CD14-positive monocyte (primary cell): ENCODE results near the gene EAPP. TPM values are rescaled to one million over a fixed set of nuclear protein-coding genes. Genes with fewer than 3 reads are reported as not detected.

Source experiments
- DNase-seq, 3 donors: peaks; one replicate each; pipeline ENCODE4 v3.0.0-alpha.2; 2011 to 2022
- H2AFZ ChIP-seq: 2 replicates; pipeline ENCODE4 v1.6.0; 2012; ENCODE audit warnings: mild to moderate bottlenecking, low read depth, low read length, inconsistent platforms; ENCODE audit not compliant: insufficient read depth, poor library complexity, severe bottlenecking
- H3K27ac ChIP-seq, 2 donors: 1 replicate in 1 of 2; 2 replicates in 1 of 2; pipeline ENCODE4 v1.5.1; 2012 to 2013; ENCODE audit warnings: low read length in 2 of 2, control low read depth in 1 of 2, inconsistent platforms in 1 of 2, low read depth in 1 of 2, mild to moderate bottlenecking in 1 of 2
- H3K27me3 ChIP-seq, 2 donors: one replicate each; pipeline versions ENCODE4 v1.6.0 to v1.6.1; 2011 to 2013; ENCODE audit warnings: low read length in 2 of 2; ENCODE audit not compliant: control insufficient read depth in 2 of 2, insufficient read depth in 2 of 2
- H3K36me3 ChIP-seq, 2 donors: replicated peaks in 1 of 2; 1 replicate in 1 of 2; 2 replicates in 1 of 2; pipeline versions ENCODE4 v1.5.1 to v1.6.1; 2012 to 2013; ENCODE audit warnings: low read length in 2 of 2, control low read depth in 1 of 2, inconsistent platforms in 1 of 2, mild to moderate bottlenecking in 1 of 2; ENCODE audit not compliant: insufficient read depth in 2 of 2, control insufficient read depth in 1 of 2
- H3K4me1 ChIP-seq, 2 donors: 1 replicate in 1 of 2; 2 replicates in 1 of 2; pipeline versions ENCODE4 v1.5.1 to v1.6.1; 2012 to 2013; ENCODE audit warnings: low read length in 2 of 2, control low read depth in 1 of 2, inconsistent platforms in 1 of 2, mild to moderate bottlenecking in 1 of 2, moderate library complexity in 1 of 2; ENCODE audit not compliant: insufficient read depth in 2 of 2, control insufficient read depth in 1 of 2
- H3K4me2 ChIP-seq: replicated peaks from 2 replicates; pipeline ENCODE3; 2012; ENCODE audit warnings: low read length, moderate library complexity, mild to moderate bottlenecking; ENCODE audit not compliant: poor library complexity, severe bottlenecking; ENCODE audit errors: extremely low read depth
- H3K4me3 ChIP-seq, 3 experiments: fragments of 200-600 bp in 1 of 3; sonication (generic) in 1 of 3; replicated peaks in 1 of 3; 1 replicate in 2 of 3; 2 replicates in 1 of 3; pipeline ENCODE4 v1.5.1; 2011 to 2013; ENCODE audit warnings: low read length in 3 of 3, mild to moderate bottlenecking in 3 of 3, control low read depth in 2 of 3, low read depth in 2 of 3, inconsistent platforms in 1 of 3, moderate library complexity in 1 of 3
- H3K79me2 ChIP-seq: 2 replicates; pipeline ENCODE4 v1.6.0; 2012; ENCODE audit warnings: mild to moderate bottlenecking, control low read depth, inconsistent platforms, low read length, moderate library complexity; ENCODE audit not compliant: insufficient read depth
- H3K9ac ChIP-seq: 2 replicates; pipeline ENCODE4 v1.6.0; 2017; ENCODE audit warnings: low read length, mild to moderate bottlenecking; ENCODE audit not compliant: insufficient read depth, poor library complexity, severe bottlenecking
- H3K9me3 ChIP-seq, 2 donors: replicated peaks in 1 of 2; 1 replicate in 1 of 2; 2 replicates in 1 of 2; pipeline versions ENCODE4 v1.5.1 to v1.6.1; 2012 to 2013; ENCODE audit warnings: low read length in 2 of 2, control low read depth in 1 of 2; ENCODE audit not compliant: control insufficient read depth in 1 of 2, insufficient read depth in 1 of 2
- H4K20me1 ChIP-seq: 2 replicates; pipeline ENCODE4 v1.6.0; 2012; ENCODE audit warnings: mild to moderate bottlenecking, low read length, control low read depth, moderate library complexity; ENCODE audit not compliant: insufficient read depth
- H3K27ac Mint-ChIP-seq, 7 donors: one replicate each; pipeline ENCODE4 v1.8.0; 2020; ENCODE audit warnings: mild to moderate bottlenecking in 7 of 7, mixed read lengths in 7 of 7, moderate library complexity in 6 of 7, inconsistent platforms in 2 of 7
- H3K27me3 Mint-ChIP-seq, 3 donors: one replicate each; pipeline ENCODE4 v1.8.0; 2021 to 2022; ENCODE audit warnings: low read depth in 3 of 3, mild to moderate bottlenecking in 3 of 3, mixed read lengths in 3 of 3, moderate library complexity in 3 of 3, inconsistent platforms in 1 of 3
- H3K36me3 Mint-ChIP-seq, 2 donors: one replicate each; pipeline ENCODE4 v1.8.0; 2020; ENCODE audit warnings: mixed read lengths in 2 of 2, inconsistent platforms in 1 of 2, mild to moderate bottlenecking in 1 of 2
- H3K4me1 Mint-ChIP-seq: one replicate; pipeline ENCODE4 v1.8.0; 2020; ENCODE audit warnings: mild to moderate bottlenecking, mixed read lengths
- H3K4me3 Mint-ChIP-seq, 2 donors: one replicate each; pipeline ENCODE4 v1.8.0; 2020; ENCODE audit warnings: mild to moderate bottlenecking in 2 of 2, mixed read lengths in 2 of 2, moderate library complexity in 1 of 2
- H3K9me3 Mint-ChIP-seq, 7 donors: one replicate each; pipeline ENCODE4 v1.8.0; 2020 to 2022; ENCODE audit warnings: mixed read lengths in 7 of 7, mild to moderate bottlenecking in 6 of 7, moderate library complexity in 6 of 7, inconsistent platforms in 2 of 7
- WGBS: methylation state at CpG from one replicate; pipeline ENCODE4 v1.1.5; 2013; ENCODE audit warnings: missing lambda C conversion rate; ENCODE audit not compliant: insufficient coverage; 5-methylcytosine and 5-hydroxymethylcytosine counted together
- intact Hi-C, 2 donors: fragments of 100-400 bp; cut with micrococcal nuclease; formaldehyde crosslinking; loops; one replicate each; pipeline versions ENCODE4 v1.15.0 to v1.15.1; 2023
- polyA plus RNA-seq, 3 donors: library from polyadenylated mRNA; depleted of rRNA in 1 of 3; unstranded in 2 of 3; stranded (reverse) in 1 of 3; fragments of 300-500 nt in 2 of 3; fragments of >200 nt in 1 of 3; fragmentation: Illumina TruSeq in 2 of 3; gene quantifications; 1 replicate in 2 of 3; 2 replicates in 1 of 3; pipeline ENCODE4 v1.2.3, GENCODE V29; 2012 to 2021
- TF ChIP-seq, protein P1 (sequence below): fragments of 200-600 bp; IDR thresholded peaks from one replicate; pipeline ENCODE4 v1.8.0; 2022; ENCODE audit warnings: antibody characterized with exemption, mild to moderate bottlenecking

EAPP gene
- polyA plus RNA-seq, 3 donors = 20.7 to 76.2 (median 70.2) TPM

DNA sequence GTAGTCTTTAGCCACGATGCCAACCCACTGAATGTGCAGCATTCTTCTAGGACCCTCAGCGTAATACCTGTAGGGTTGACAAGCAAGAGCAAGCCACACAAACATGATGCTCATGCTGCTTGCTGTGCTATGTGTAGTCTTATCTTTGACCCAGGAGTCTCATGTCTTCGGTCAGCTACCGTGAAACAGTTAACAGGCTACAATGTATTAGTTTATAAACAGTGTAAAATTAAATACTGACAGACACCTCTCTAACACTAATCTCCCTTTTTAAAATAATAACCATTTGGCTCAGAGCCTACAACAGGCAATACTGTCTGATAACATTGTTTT is 1.9 kb downstream of the EAPP start:
- H3K4me1 ChIP-seq = peaks cover 10 to 18% of the 10 kb centered on the region in 2 donors
- H3K27ac ChIP-seq = no peak overlapping the region
- no peak overlapping the region for H3K4me2 ChIP-seq
- no peak for DNase-seq
- no peaks in the 10 kb centered on the region for H3K9me3 Mint-ChIP-seq
- H2AFZ ChIP-seq = no peak overlapping the region
- TF ChIP-seq, protein P1, sequence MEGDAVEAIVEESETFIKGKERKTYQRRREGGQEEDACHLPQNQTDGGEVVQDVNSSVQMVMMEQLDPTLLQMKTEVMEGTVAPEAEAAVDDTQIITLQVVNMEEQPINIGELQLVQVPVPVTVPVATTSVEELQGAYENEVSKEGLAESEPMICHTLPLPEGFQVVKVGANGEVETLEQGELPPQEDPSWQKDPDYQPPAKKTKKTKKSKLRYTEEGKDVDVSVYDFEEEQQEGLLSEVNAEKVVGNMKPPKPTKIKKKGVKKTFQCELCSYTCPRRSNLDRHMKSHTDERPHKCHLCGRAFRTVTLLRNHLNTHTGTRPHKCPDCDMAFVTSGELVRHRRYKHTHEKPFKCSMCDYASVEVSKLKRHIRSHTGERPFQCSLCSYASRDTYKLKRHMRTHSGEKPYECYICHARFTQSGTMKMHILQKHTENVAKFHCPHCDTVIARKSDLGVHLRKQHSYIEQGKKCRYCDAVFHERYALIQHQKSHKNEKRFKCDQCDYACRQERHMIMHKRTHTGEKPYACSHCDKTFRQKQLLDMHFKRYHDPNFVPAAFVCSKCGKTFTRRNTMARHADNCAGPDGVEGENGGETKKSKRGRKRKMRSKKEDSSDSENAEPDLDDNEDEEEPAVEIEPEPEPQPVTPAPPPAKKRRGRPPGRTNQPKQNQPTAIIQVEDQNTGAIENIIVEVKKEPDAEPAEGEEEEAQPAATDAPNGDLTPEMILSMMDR = no peak
- H3K36me3 Mint-ChIP-seq = peaks cover 23 to 43% of the 10 kb centered on the region in 2 donors
- no peak overlapping the region for H3K4me3 ChIP-seq
- peaks cover 21% of the 10 kb centered on the region for H3K4me1 Mint-ChIP-seq
- H3K79me2 ChIP-seq = peaks cover 36% of the 10 kb centered on the region
- H3K27ac Mint-ChIP-seq = no peak overlapping the region
- peaks cover 22 to 36% of the 10 kb centered on the region in 2 donors for H3K36me3 ChIP-seq
- H3K9ac ChIP-seq = no peak overlapping the region
- no peaks in the 10 kb centered on the region for H3K9me3 ChIP-seq
- peaks cover 8% of the 10 kb centered on the region for H4K20me1 ChIP-seq
- WGBS = no CpG with 5 or more reads among the region's 4 CpGs
- intact Hi-C loops = loop anchor here in 1 of 2 donors (5.0 kb wide), 1 partner anchor 75 kb away; the partner anchor contains the start of gene SPTSSA
- peaks cover 0 to 1% (median 0%) of the 10 kb centered on the region in 3 donors for H3K27me3 Mint-ChIP-seq
- H3K4me3 Mint-ChIP-seq = no peak overlapping the region
- H3K27me3 ChIP-seq = no peaks in the 10 kb centered on the region

DNA sequence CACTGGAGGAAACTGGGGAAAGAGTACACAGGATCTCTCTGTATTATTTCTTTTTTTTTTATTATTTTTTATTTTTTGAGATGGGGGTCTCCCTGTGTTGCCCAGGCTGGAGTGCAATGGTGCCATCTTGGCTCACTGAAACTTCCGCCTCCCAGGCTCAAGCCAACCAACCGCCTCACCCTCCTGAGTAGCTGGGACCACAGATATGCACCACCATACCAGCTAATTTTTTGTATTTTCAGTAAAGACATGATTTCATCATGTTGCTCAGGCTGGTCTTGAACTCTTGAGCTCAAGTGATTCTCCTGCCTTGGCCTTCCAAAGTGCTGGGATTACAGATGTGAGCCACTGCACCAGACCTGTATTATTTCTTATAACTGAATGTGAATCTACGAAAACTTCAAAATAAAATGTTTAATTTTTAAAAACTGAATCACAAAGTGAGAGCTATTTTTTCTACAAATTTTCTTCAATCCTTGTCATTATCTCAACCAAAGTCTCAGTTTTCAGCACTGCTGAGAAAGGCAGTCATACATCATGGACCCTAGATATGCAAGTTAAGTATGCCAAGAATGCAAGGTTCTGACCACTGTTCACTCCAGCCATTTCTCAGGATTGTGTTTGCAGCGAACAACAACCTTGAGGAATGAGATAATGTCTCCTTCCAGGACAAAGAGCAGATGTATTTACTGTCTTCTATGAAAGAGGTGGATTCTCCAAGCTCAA is 2.4 kb downstream of the EAPP start:
- H2AFZ ChIP-seq = no peak overlapping the region
- H4K20me1 ChIP-seq = peaks cover 8% of the 10 kb centered on the region
- H3K4me1 ChIP-seq = peaks cover 10 to 18% of the 10 kb centered on the region in 2 donors
- intact Hi-C loops = loop anchor here in 1 of 2 donors (5.0 kb wide), 1 partner anchor 75 kb away; the partner anchor contains the start of gene SPTSSA
- Mint-ChIP-seq H3K36me3 (peaks cover 29 to 48% of the 10 kb centered on the region in 2 donors), H3K27me3 (peaks cover 0 to 1% (median 0%) of the 10 kb centered on the region in 3 donors), H3K27ac (no peak overlapping the region), H3K4me1 (peaks cover 21% of the 10 kb centered on the region), H3K4me3 (no peak overlapping the region), H3K9me3 (no peaks in the 10 kb centered on the region)
- no peak overlapping the region for H3K4me3 ChIP-seq
- 100% methylated on average over 1 of the region's 4 CpGs for WGBS
- TF ChIP-seq, protein P1 = no peak
- no peak overlapping the region for H3K4me2 ChIP-seq
- no peak for DNase-seq
- H3K27ac ChIP-seq = no peak overlapping the region
- no peak overlapping the region for H3K9ac ChIP-seq
- H3K9me3 ChIP-seq = no peaks in the 10 kb centered on the region
- H3K27me3 ChIP-seq = no peaks in the 10 kb centered on the region
- H3K36me3 ChIP-seq = peaks cover 27 to 41% of the 10 kb centered on the region in 2 donors
- peaks cover 36% of the 10 kb centered on the region for H3K79me2 ChIP-seq
